GM23338 (cell line): ENCODE measurements around the gene CHN2. TPM values are rescaled to one million over a fixed set of nuclear protein-coding genes. Genes with fewer than 3 reads are reported as not detected.

Experiments
- ATAC-seq: fragments of 200-7000 bp; cut with Tn5 transposase; 3 replicates; pipeline ENCODE4 v1.9.1; 2020
- DNase-seq: peaks from one replicate; pipeline ENCODE4 v3.0.0-alpha.2; 2015; ENCODE audit warnings: low spot score
- H2AFZ ChIP-seq: fragments of 200-600 bp; sonication (generic); 2 replicates; pipeline ENCODE4 v1.8.0; 2016; ENCODE audit warnings: antibody characterized with exemption, mild to moderate bottlenecking, moderate library complexity
- H3F3A ChIP-seq: fragments of 200-600 bp; sonication (generic); replicated peaks from 2 replicates; pipeline ENCODE4 v1.8.0; 2017; ENCODE audit warnings: antibody characterized with exemption, mixed run types, low read depth
- H3K27ac ChIP-seq: fragments of 200-600 bp; sonication (generic); 2 replicates; pipeline ENCODE4 v1.6.1; 2016; ENCODE audit warnings: low read depth
- H3K27me3 ChIP-seq: fragments of 200-600 bp; sonication (generic); 2 replicates; pipeline ENCODE4 v1.8.0; 2016; ENCODE audit warnings: mild to moderate bottlenecking, mixed run types, moderate library complexity; ENCODE audit not compliant: insufficient read depth
- H3K36me3 ChIP-seq: fragments of 200-600 bp; sonication (generic); 2 replicates; pipeline ENCODE4 v1.8.0; 2016; ENCODE audit warnings: mild to moderate bottlenecking; ENCODE audit not compliant: insufficient read depth
- H3K4me1 ChIP-seq: fragments of 200-600 bp; sonication (generic); 2 replicates; pipeline ENCODE4 v1.8.0; 2016; ENCODE audit warnings: mild to moderate bottlenecking, moderate library complexity; ENCODE audit not compliant: insufficient read depth
- H3K4me2 ChIP-seq: fragments of 200-600 bp; sonication (generic); 2 replicates; pipeline ENCODE4 v1.7.1; 2017; ENCODE audit warnings: mixed run types
- H3K4me3 ChIP-seq: fragments of 200-600 bp; sonication (generic); 2 replicates; pipeline ENCODE4 v1.6.1; 2016; ENCODE audit warnings: mixed run types
- H3K79me2 ChIP-seq: fragments of 200-600 bp; sonication (generic); replicated peaks from 2 replicates; pipeline ENCODE4 v1.8.0; 2017; ENCODE audit warnings: mild to moderate bottlenecking; ENCODE audit not compliant: insufficient read depth
- H3K9me2 ChIP-seq: fragments of 200-600 bp; sonication (generic); 2 replicates; pipeline ENCODE4 v1.8.0; 2017; ENCODE audit not compliant: insufficient read depth
- H4K20me1 ChIP-seq: fragments of 200-600 bp; sonication (generic); replicated peaks from 2 replicates; pipeline ENCODE4 v1.8.0; 2017; ENCODE audit warnings: mild to moderate bottlenecking; ENCODE audit not compliant: insufficient read depth
- H3K27ac Mint-ChIP-seq: 2 replicates; pipeline ENCODE4 v1.8.0; 2020; ENCODE audit warnings: inconsistent platforms, mild to moderate bottlenecking, moderate library complexity, mixed read lengths
- H3K27me3 Mint-ChIP-seq: 3 replicates; pipeline ENCODE4 v1.8.0; 2022; ENCODE audit warnings: low read depth, mild to moderate bottlenecking, moderate library complexity, mixed read lengths, inconsistent platforms; ENCODE audit not compliant: insufficient read depth, poor library complexity
- H3K36me3 Mint-ChIP-seq: 3 replicates; pipeline ENCODE4 v1.8.0; 2021; ENCODE audit warnings: low read depth, mild to moderate bottlenecking, inconsistent platforms, moderate library complexity, mixed read lengths
- H3K4me1 Mint-ChIP-seq: 3 replicates; pipeline ENCODE4 v1.8.0; 2020; ENCODE audit warnings: mild to moderate bottlenecking, inconsistent platforms, mixed read lengths
- H3K4me3 Mint-ChIP-seq: 3 replicates; pipeline ENCODE4 v1.8.0; 2021; ENCODE audit warnings: moderate library complexity, mild to moderate bottlenecking, inconsistent platforms, mixed read lengths
- H3K9me3 Mint-ChIP-seq: 3 replicates; pipeline ENCODE4 v1.8.0; 2020; ENCODE audit warnings: moderate library complexity, mild to moderate bottlenecking, inconsistent platforms, mixed read lengths
- CREB1 ChIP-seq: fragments of 250-450 bp; sonication (Bioruptor Pico); IDR thresholded peaks from 2 replicates; pipeline ENCODE4 v1.5.0; 2020; ENCODE audit warnings: low read depth, mild to moderate bottlenecking, moderate library complexity
- EZH2 ChIP-seq: fragments of 200-600 bp; sonication (generic); IDR thresholded peaks from one replicate; pipeline ENCODE4 v1.8.0; 2017; ENCODE audit warnings: antibody characterized with exemption, mild to moderate bottlenecking, low read depth; ENCODE audit not compliant: unreplicated experiment
- EZH2phosphoT487 ChIP-seq: fragments of 200-600 bp; sonication (generic); IDR thresholded peaks from one replicate; pipeline ENCODE4 v1.8.1; 2018; ENCODE audit warnings: antibody characterized with exemption; ENCODE audit not compliant: unreplicated experiment
- JUNB ChIP-seq: IDR thresholded peaks from one replicate; pipeline ENCODE4 v1.6.1; 2016; ENCODE audit warnings: antibody characterized with exemption; ENCODE audit not compliant: unreplicated experiment
- NANOG ChIP-seq: IDR thresholded peaks from 2 replicates; pipeline ENCODE4 v1.6.1; 2016; ENCODE audit warnings: antibody characterized with exemption, borderline replicate concordance
- POLR2AphosphoS5 ChIP-seq: IDR thresholded peaks from 2 replicates; pipeline ENCODE4 v1.6.1; 2016; ENCODE audit warnings: antibody characterized with exemption, low read depth
- REST ChIP-seq: IDR thresholded peaks from one replicate; pipeline ENCODE4 v1.6.1; 2018; ENCODE audit warnings: antibody characterized with exemption; ENCODE audit not compliant: unreplicated experiment
- STAT1 ChIP-seq: IDR thresholded peaks from one replicate; pipeline ENCODE4 v1.6.1; 2016; ENCODE audit warnings: antibody characterized with exemption; ENCODE audit not compliant: unreplicated experiment
- ZNF114 ChIP-seq: fragments of 250-450 bp; sonication (Bioruptor Pico); IDR thresholded peaks from 2 replicates; pipeline ENCODE4 v1.5.0; 2020; ENCODE audit warnings: mild to moderate bottlenecking, moderate library complexity
- ZNF331 ChIP-seq: fragments of 250-450 bp; sonication (Bioruptor Pico); IDR thresholded peaks from 2 replicates; pipeline ENCODE4 v1.5.0; 2020; ENCODE audit warnings: low read depth, mild to moderate bottlenecking, moderate library complexity
- polyA plus RNA-seq: library from polyadenylated mRNA; unstranded; fragments of >200 nt; fragmentation: Nextera tagmentation; extraction: Ambion mirVana; gene quantifications from 2 replicates; pipeline ENCODE4 v1.2.1, GENCODE V29; 2016
- total RNA-seq: library from RNA; depleted of rRNA; stranded (reverse); fragments of >200 nt; shearing (Covaris generic); gene quantifications from 2 replicates; pipeline ENCODE4 v1.2.3, GENCODE V29; 2014
- TF ChIP-seq, protein P1 (sequence below): IDR thresholded peaks from 2 replicates; pipeline ENCODE4 v1.6.1; 2016; ENCODE audit warnings: antibody characterized with exemption
- TF ChIP-seq, protein P2 (sequence below): fragments of 250-450 bp; sonication (Bioruptor Pico); IDR thresholded peaks from 2 replicates; pipeline ENCODE4 v1.5.0; 2020; ENCODE audit warnings: mild to moderate bottlenecking, moderate library complexity
- TF ChIP-seq, protein P3 (sequence below), 2 experiments: fragments of 200-600 bp in 1 of 2; sonication (generic) in 1 of 2; conservative IDR thresholded peaks; 2 replicates each; pipeline versions ENCODE4 v1.5.1 to v1.6.1; 2016 to 2017; ENCODE audit warnings: antibody characterized with exemption in 2 of 2, low read depth in 2 of 2, mild to moderate bottlenecking in 2 of 2, moderate library complexity in 1 of 2

Gene CHN2
- total and polyA plus RNA-seq, 2 experiments from 2014 or later: 6.1 to 7.5 TPM

DNA sequence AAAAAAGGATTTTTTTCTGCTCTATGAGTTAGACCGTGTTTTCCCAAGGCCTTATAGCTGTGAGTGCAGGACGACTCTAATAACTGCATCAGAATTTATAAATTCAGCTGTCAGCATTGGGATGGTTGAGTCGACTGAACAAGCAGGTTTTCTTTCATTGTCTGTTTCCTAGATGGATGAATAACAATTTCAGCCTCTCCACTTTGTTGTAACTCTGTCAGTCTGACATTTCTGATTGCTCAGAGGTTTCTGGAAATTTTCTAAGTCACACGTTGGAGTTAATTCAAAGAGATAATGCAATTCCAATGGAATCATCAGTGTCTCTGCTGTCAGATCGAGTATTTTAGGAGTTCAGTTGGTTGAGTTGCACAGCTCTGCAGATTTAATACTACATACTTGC lies 159.2 kb downstream of the CHN2 start:
- Histone ChIP-seq H2AFZ (no peak overlapping the region), H3K27me3 (no peaks in the 10 kb centered on the region), H3K4me2 (no peak overlapping the region), H3K4me1 (no peaks in the 10 kb centered on the region), H3K36me3 (no peaks in the 10 kb centered on the region; the same call in 1 of the 2 replicates), H3K27ac (no peak overlapping the region), H3K79me2 (no peaks in the 10 kb centered on the region), H3K9me2 (no peaks in the 10 kb centered on the region), H4K20me1 (no peaks in the 10 kb centered on the region), H3F3A (no peaks in the 10 kb centered on the region), H3K4me3 (no peak overlapping the region)
- Mint-ChIP-seq H3K36me3 (no peaks in the 10 kb centered on the region), H3K4me3 (no peak overlapping the region), H3K27ac (no peak overlapping the region), H3K27me3 (no peaks in the 10 kb centered on the region), H3K9me3 (no peaks in the 10 kb centered on the region), H3K4me1 (peaks cover 4% of the 10 kb centered on the region; the same call in 1 of the 3 replicates)
- no peak for TF ChIP-seq CREB1 (CRISPR knock-in tag)
- TF ChIP-seq, protein P1, sequence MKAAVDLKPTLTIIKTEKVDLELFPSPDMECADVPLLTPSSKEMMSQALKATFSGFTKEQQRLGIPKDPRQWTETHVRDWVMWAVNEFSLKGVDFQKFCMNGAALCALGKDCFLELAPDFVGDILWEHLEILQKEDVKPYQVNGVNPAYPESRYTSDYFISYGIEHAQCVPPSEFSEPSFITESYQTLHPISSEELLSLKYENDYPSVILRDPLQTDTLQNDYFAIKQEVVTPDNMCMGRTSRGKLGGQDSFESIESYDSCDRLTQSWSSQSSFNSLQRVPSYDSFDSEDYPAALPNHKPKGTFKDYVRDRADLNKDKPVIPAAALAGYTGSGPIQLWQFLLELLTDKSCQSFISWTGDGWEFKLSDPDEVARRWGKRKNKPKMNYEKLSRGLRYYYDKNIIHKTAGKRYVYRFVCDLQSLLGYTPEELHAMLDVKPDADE: no peak
- no peak for TF ChIP-seq POLR2AphosphoS5
- TF ChIP-seq JUNB: no peak
- no peak for TF ChIP-seq NANOG
- TF ChIP-seq EZH2: no peak
- no peak for TF ChIP-seq ZNF114 (CRISPR knock-in tag)
- TF ChIP-seq ZNF331 (CRISPR knock-in tag): no peak
- TF ChIP-seq, protein P2, sequence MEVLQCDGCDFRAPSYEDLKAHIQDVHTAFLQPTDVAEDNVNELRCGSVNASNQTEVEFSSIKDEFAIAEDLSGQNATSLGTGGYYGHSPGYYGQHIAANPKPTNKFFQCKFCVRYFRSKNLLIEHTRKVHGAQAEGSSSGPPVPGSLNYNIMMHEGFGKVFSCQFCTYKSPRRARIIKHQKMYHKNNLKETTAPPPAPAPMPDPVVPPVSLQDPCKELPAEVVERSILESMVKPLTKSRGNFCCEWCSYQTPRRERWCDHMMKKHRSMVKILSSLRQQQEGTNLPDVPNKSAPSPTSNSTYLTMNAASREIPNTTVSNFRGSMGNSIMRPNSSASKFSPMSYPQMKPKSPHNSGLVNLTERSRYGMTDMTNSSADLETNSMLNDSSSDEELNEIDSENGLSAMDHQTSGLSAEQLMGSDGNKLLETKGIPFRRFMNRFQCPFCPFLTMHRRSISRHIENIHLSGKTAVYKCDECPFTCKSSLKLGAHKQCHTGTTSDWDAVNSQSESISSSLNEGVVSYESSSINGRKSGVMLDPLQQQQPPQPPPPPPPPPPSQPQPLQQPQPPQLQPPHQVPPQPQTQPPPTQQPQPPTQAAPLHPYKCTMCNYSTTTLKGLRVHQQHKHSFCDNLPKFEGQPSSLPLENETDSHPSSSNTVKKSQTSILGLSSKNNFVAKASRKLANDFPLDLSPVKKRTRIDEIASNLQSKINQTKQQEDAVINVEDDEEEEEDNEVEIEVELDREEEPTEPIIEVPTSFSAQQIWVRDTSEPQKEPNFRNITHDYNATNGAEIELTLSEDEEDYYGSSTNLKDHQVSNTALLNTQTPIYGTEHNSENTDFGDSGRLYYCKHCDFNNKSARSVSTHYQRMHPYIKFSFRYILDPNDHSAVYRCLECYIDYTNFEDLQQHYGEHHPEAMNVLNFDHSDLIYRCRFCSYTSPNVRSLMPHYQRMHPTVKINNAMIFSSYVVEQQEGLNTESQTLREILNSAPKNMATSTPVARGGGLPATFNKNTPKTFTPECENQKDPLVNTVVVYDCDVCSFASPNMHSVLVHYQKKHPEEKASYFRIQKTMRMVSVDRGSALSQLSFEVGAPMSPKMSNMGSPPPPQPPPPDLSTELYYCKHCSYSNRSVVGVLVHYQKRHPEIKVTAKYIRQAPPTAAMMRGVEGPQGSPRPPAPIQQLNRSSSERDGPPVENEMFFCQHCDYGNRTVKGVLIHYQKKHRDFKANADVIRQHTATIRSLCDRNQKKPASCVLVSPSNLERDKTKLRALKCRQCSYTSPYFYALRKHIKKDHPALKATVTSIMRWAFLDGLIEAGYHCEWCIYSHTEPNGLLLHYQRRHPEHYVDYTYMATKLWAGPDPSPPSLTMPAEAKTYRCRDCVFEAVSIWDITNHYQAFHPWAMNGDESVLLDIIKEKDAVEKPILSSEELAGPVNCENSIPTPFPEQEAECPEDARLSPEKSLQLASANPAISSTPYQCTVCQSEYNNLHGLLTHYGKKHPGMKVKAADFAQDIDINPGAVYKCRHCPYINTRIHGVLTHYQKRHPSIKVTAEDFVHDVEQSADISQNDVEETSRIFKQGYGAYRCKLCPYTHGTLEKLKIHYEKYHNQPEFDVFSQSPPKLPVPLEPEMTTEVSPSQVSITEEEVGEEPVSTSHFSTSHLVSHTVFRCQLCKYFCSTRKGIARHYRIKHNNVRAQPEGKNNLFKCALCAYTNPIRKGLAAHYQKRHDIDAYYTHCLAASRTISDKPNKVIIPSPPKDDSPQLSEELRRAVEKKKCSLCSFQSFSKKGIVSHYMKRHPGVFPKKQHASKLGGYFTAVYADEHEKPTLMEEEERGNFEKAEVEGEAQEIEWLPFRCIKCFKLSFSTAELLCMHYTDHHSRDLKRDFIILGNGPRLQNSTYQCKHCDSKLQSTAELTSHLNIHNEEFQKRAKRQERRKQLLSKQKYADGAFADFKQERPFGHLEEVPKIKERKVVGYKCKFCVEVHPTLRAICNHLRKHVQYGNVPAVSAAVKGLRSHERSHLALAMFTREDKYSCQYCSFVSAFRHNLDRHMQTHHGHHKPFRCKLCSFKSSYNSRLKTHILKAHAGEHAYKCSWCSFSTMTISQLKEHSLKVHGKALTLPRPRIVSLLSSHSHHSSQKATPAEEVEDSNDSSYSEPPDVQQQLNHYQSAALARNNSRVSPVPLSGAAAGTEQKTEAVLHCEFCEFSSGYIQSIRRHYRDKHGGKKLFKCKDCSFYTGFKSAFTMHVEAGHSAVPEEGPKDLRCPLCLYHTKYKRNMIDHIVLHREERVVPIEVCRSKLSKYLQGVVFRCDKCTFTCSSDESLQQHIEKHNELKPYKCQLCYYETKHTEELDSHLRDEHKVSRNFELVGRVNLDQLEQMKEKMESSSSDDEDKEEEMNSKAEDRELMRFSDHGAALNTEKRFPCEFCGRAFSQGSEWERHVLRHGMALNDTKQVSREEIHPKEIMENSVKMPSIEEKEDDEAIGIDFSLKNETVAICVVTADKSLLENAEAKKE (CRISPR knock-in tag): no peak
- no peak for TF ChIP-seq EZH2phosphoT487
- no peak for TF ChIP-seq REST
- no peak for TF ChIP-seq STAT1
- TF ChIP-seq, protein P3, sequence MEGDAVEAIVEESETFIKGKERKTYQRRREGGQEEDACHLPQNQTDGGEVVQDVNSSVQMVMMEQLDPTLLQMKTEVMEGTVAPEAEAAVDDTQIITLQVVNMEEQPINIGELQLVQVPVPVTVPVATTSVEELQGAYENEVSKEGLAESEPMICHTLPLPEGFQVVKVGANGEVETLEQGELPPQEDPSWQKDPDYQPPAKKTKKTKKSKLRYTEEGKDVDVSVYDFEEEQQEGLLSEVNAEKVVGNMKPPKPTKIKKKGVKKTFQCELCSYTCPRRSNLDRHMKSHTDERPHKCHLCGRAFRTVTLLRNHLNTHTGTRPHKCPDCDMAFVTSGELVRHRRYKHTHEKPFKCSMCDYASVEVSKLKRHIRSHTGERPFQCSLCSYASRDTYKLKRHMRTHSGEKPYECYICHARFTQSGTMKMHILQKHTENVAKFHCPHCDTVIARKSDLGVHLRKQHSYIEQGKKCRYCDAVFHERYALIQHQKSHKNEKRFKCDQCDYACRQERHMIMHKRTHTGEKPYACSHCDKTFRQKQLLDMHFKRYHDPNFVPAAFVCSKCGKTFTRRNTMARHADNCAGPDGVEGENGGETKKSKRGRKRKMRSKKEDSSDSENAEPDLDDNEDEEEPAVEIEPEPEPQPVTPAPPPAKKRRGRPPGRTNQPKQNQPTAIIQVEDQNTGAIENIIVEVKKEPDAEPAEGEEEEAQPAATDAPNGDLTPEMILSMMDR (conservative IDR thresholded peaks at IDR 0.05; ENCODE audit: low read depth in 2 of 2): no peak
- no peak for DNase-seq
- ATAC-seq: no peak
